Keratinocyte (primary cell): Measurements from ENCODE around the gene SMPDL3A. TPM values are rescaled to one million over a fixed set of nuclear protein-coding genes. Genes with fewer than 3 reads are reported as not detected.

ENCODE experiments used
- DNase-seq: peaks from one replicate; pipeline ENCODE4 v3.0.0-alpha.2; 2011; ENCODE audit warnings: low read depth, missing footprints, low spot score
- FAIRE-seq: peaks from 2 replicates; lab custom pipeline; 2011; peaks lifted over from hg19 to GRCh38; lab: Jason Lieb, UNC
- H2AFZ ChIP-seq: 2 replicates; pipeline ENCODE4 v1.6.0; 2012; ENCODE audit warnings: low read length, control low read depth, inconsistent platforms; ENCODE audit not compliant: control insufficient read depth
- H3K27ac ChIP-seq: 2 replicates; pipeline ENCODE4 v1.5.1; 2011; ENCODE audit warnings: low read length; ENCODE audit not compliant: control insufficient read depth, insufficient read depth
- H3K27me3 ChIP-seq: 3 replicates; pipeline ENCODE4 v1.6.0; 2011; ENCODE audit warnings: low read length; ENCODE audit not compliant: control insufficient read depth, insufficient read depth; ENCODE audit errors: extremely low read depth
- H3K36me3 ChIP-seq, 2 experiments: 2 replicates in 1 of 2; 3 replicates in 1 of 2; pipeline ENCODE4 v1.5.1; 2011; ENCODE audit warnings: low read length in 2 of 2, mild to moderate bottlenecking in 1 of 2; ENCODE audit not compliant: control insufficient read depth in 2 of 2, insufficient read depth in 2 of 2; ENCODE audit errors: extremely low read depth in 1 of 2
- H3K4me1 ChIP-seq: 3 replicates; pipeline ENCODE4 v1.5.1; 2011; ENCODE audit warnings: low read length; ENCODE audit not compliant: control insufficient read depth, insufficient read depth; ENCODE audit errors: extremely low read depth
- H3K4me2 ChIP-seq: 3 replicates; pipeline ENCODE4 v1.6.0; 2011; ENCODE audit warnings: low read depth, low read length; ENCODE audit not compliant: control insufficient read depth, insufficient read depth; ENCODE audit errors: extremely low read depth
- H3K4me3 ChIP-seq, 3 experiments: fragments of 200-600 bp in 1 of 3; sonication (generic) in 1 of 3; 2 replicates in 2 of 3; 3 replicates in 1 of 3; pipeline ENCODE4 v1.5.1; 2011 to 2016; ENCODE audit warnings: low read length in 3 of 3, mild to moderate bottlenecking in 3 of 3, control low read depth in 2 of 3, inconsistent platforms in 1 of 3, low read depth in 1 of 3, mixed read lengths in 1 of 3, mixed run types in 1 of 3, moderate library complexity in 1 of 3; ENCODE audit not compliant: control insufficient read depth in 2 of 3, insufficient read depth in 2 of 3; ENCODE audit errors: extremely low read depth in 1 of 3
- H3K79me2 ChIP-seq: 2 replicates; pipeline ENCODE4 v1.6.0; 2012; ENCODE audit warnings: low read length; ENCODE audit not compliant: control insufficient read depth, insufficient read depth
- H3K9ac ChIP-seq: 3 replicates; pipeline ENCODE4 v1.6.0; 2011; ENCODE audit warnings: low read length; ENCODE audit not compliant: control insufficient read depth, insufficient read depth; ENCODE audit errors: extremely low read depth
- H3K9me1 ChIP-seq: 3 replicates; pipeline ENCODE4 v1.6.0; 2011; ENCODE audit warnings: low read length; ENCODE audit not compliant: control insufficient read depth, insufficient read depth; ENCODE audit errors: extremely low read depth
- H3K9me3 ChIP-seq: 2 replicates; pipeline ENCODE4 v1.5.1; 2012; ENCODE audit warnings: low read depth, low read length; ENCODE audit not compliant: control insufficient read depth
- H4K20me1 ChIP-seq: 3 replicates; pipeline ENCODE4 v1.6.0; 2011; ENCODE audit warnings: low read length; ENCODE audit not compliant: control insufficient read depth, insufficient read depth; ENCODE audit errors: extremely low read depth
- CTCF ChIP-seq, 3 experiments: IDR thresholded peaks in 1 of 3; conservative IDR thresholded peaks in 1 of 3; optimal IDR thresholded peaks in 1 of 3; 2 replicates in 2 of 3; 3 replicates in 1 of 3; pipeline versions ENCODE3 to v1.5.1; 2011; ENCODE audit warnings: low read length in 3 of 3, mild to moderate bottlenecking in 3 of 3, moderate library complexity in 2 of 3, control low read depth in 1 of 3, inconsistent platforms in 1 of 3; ENCODE audit not compliant: insufficient read depth in 2 of 3; ENCODE audit errors: extremely low read depth in 1 of 3
- EZH2 ChIP-seq: IDR thresholded peaks from one replicate; pipeline ENCODE4 v1.6.1; 2012; ENCODE audit warnings: inconsistent platforms, mild to moderate bottlenecking, low read length, moderate library complexity
- dilution Hi-C: fragments of 300-500 bp; cut with MboI; formaldehyde crosslinking; loops from one replicate; pipeline ENCODE4 v1.7.0; 2020; ENCODE audit warnings: low sequenced_read_pairs; ENCODE audit not compliant: extremely low pct_ligation_motif_present
- polyA plus RNA-seq, 5 experiments: library from polyadenylated mRNA; depleted of rRNA in 3 of 5; stranded (reverse) in 3 of 5; stranded (forward) in 1 of 5; unstranded in 1 of 5; fragments of >200 nt; gene quantifications; 1 replicate in 1 of 5; 2 replicates in 3 of 5; 3 replicates in 1 of 5; pipeline versions ENCODE4 v1.2.1 to v1.2.3, GENCODE V29; 2011 to 2012; ENCODE audit warnings: missing spikeins in 2 of 5, low read depth in 1 of 5, low replicate concordance in 1 of 5

The SMPDL3A gene
- polyA plus RNA-seq, 1 donor (not counting 4 experiments of a cell fraction or from before 2014, with no cell fraction given): 10.8 TPM

- FAIRE-seq (no peak), DNase-seq (no peak)
- Histone ChIP-seq H3K27ac (no peak overlapping the region), H3K79me2 (no peaks in the 10 kb centered on the region), H3K9me1 (no peaks in the 10 kb centered on the region), H3K4me3 (no peak overlapping the region), H4K20me1 (no peaks in the 10 kb centered on the region), H2AFZ (no peak overlapping the region), H3K9ac (no peak overlapping the region), H3K27me3 (no peaks in the 10 kb centered on the region), H3K4me1 (peaks cover 2% of the 10 kb centered on the region), H3K36me3 (no peaks in the 10 kb centered on the region), H3K9me3 (no peaks in the 10 kb centered on the region), H3K4me2 (no peak overlapping the region)
- TF ChIP-seq EZH2: no peak
- no peak for TF ChIP-seq CTCF (optimal IDR thresholded peaks at IDR 0.05 in 1 of 3, IDR thresholded peaks at IDR 0.05 in 1 of 3, conservative IDR thresholded peaks at IDR 0.05 in 1 of 3; ENCODE audit: extremely low read depth in 1 of 3, insufficient read depth in 2 of 3, low read length in 3 of 3)
- dilution Hi-C loops: no loop called here
These were observed 36.6 kb upstream of the SMPDL3A start for GRCh38 chr6:122752459-122752858.

GRCh38 chr6:122753000-122753687 lies 35.9 kb upstream of the SMPDL3A start:
- Histone ChIP-seq H4K20me1 (no peaks in the 10 kb centered on the region), H2AFZ (no peak overlapping the region), H3K9me1 (no peaks in the 10 kb centered on the region), H3K9me3 (no peaks in the 10 kb centered on the region), H3K4me3 (no peak overlapping the region), H3K79me2 (no peaks in the 10 kb centered on the region), H3K27me3 (no peaks in the 10 kb centered on the region), H3K36me3 (no peaks in the 10 kb centered on the region), H3K4me1 (peaks cover 2% of the 10 kb centered on the region), H3K4me2 (no peak overlapping the region), H3K9ac (no peak overlapping the region), H3K27ac (no peak overlapping the region)
- dilution Hi-C loops: no loop called here
- no peak for DNase-seq
- no peak for FAIRE-seq
- TF ChIP-seq CTCF (optimal IDR thresholded peaks at IDR 0.05 in 1 of 3, IDR thresholded peaks at IDR 0.05 in 1 of 3, conservative IDR thresholded peaks at IDR 0.05 in 1 of 3; ENCODE audit: extremely low read depth in 1 of 3, insufficient read depth in 2 of 3, low read length in 3 of 3): no peak
- TF ChIP-seq EZH2: no peak
